Astrocyte (in vitro differentiated cells and primary cell): ENCODE measurements around the gene CALU. TPM values are rescaled to one million over a fixed set of nuclear protein-coding genes. Genes with fewer than 3 reads are reported as not detected.

ENCODE experiments used
- DNase-seq: peaks from one replicate; pipeline ENCODE4 v3.0.0-alpha.2; 2010; ENCODE audit warnings: low read depth
- FAIRE-seq: peaks from 2 replicates; lab custom pipeline; 2011; peaks lifted over from hg19 to GRCh38; lab: Jason Lieb, UNC
- H2AFZ ChIP-seq: 2 replicates; pipeline ENCODE4 v1.6.0; 2012; ENCODE audit warnings: low read depth, low read length, inconsistent platforms
- H3K27ac ChIP-seq: 2 replicates; pipeline ENCODE4 v1.5.1; 2011; ENCODE audit warnings: low read depth, low read length, inconsistent platforms
- H3K27me3 ChIP-seq: 2 replicates; pipeline ENCODE4 v1.6.0; 2011; ENCODE audit warnings: low read length, inconsistent platforms; ENCODE audit not compliant: insufficient read depth
- H3K36me3 ChIP-seq: 2 replicates; pipeline ENCODE4 v1.5.1; 2011; ENCODE audit warnings: low read length, inconsistent platforms; ENCODE audit not compliant: insufficient read depth
- H3K4me1 ChIP-seq: 2 replicates; pipeline ENCODE4 v1.5.1; 2011; ENCODE audit warnings: low read length, inconsistent platforms; ENCODE audit not compliant: insufficient read depth
- H3K4me2 ChIP-seq: 2 replicates; pipeline ENCODE4 v1.6.0; 2012; ENCODE audit warnings: low read length, inconsistent platforms
- H3K4me3 ChIP-seq: 2 replicates; pipeline ENCODE4 v1.5.1; 2011; ENCODE audit warnings: low read depth, mild to moderate bottlenecking, low read length, inconsistent platforms; ENCODE audit not compliant: insufficient read depth
- H3K79me2 ChIP-seq: 2 replicates; pipeline ENCODE4 v1.6.0; 2012; ENCODE audit warnings: mild to moderate bottlenecking, low read length, inconsistent platforms; ENCODE audit not compliant: insufficient read depth
- H3K9ac ChIP-seq: 2 replicates; pipeline ENCODE4 v1.6.0; 2012; ENCODE audit warnings: mild to moderate bottlenecking, low read length, inconsistent platforms
- H3K9me3 ChIP-seq: 2 replicates; pipeline ENCODE4 v1.5.1; 2012; ENCODE audit warnings: low read depth, mild to moderate bottlenecking, low read length, inconsistent platforms; ENCODE audit not compliant: insufficient read depth
- H4K20me1 ChIP-seq: 2 replicates; pipeline ENCODE4 v1.6.0; 2012; ENCODE audit warnings: low read length, inconsistent platforms; ENCODE audit not compliant: insufficient read depth
- H3K27ac Mint-ChIP-seq: one replicate; pipeline ENCODE4 v1.8.0; 2021; ENCODE audit warnings: mild to moderate bottlenecking, mixed read lengths; ENCODE audit not compliant: unreplicated experiment
- H3K27me3 Mint-ChIP-seq: one replicate; pipeline ENCODE4 v1.8.0; 2021; ENCODE audit warnings: low read depth, mixed read lengths; ENCODE audit not compliant: unreplicated experiment
- H3K36me3 Mint-ChIP-seq: one replicate; pipeline ENCODE4 v1.8.0; 2021; ENCODE audit warnings: low read depth, mixed read lengths; ENCODE audit not compliant: unreplicated experiment
- H3K4me1 Mint-ChIP-seq: one replicate; pipeline ENCODE4 v1.8.0; 2021; ENCODE audit warnings: low read depth, mixed read lengths; ENCODE audit not compliant: unreplicated experiment
- H3K4me3 Mint-ChIP-seq: one replicate; pipeline ENCODE4 v1.8.0; 2021; ENCODE audit warnings: mild to moderate bottlenecking, moderate library complexity, mixed read lengths; ENCODE audit not compliant: unreplicated experiment
- H3K9me3 Mint-ChIP-seq: one replicate; pipeline ENCODE4 v1.8.0; 2021; ENCODE audit warnings: mild to moderate bottlenecking, mixed read lengths; ENCODE audit not compliant: unreplicated experiment
- EZH2 ChIP-seq: IDR thresholded peaks from 2 replicates; pipeline ENCODE4 v1.6.1; 2012; ENCODE audit warnings: mild to moderate bottlenecking, low read length, inconsistent platforms; ENCODE audit not compliant: insufficient read depth
- total RNA-seq: library from RNA; stranded (reverse); gene quantifications from 2 replicates; pipeline ENCODE4 v1.2.1, GENCODE V29; 2021
- TF ChIP-seq, protein P1 (sequence below): IDR thresholded peaks from 2 replicates; pipeline ENCODE4 v1.5.1; 2011; ENCODE audit warnings: low read depth, mild to moderate bottlenecking, inconsistent platforms, low read length, moderate library complexity; ENCODE audit not compliant: insufficient read depth

Gene CALU
- total RNA-seq, 1 donor from 2014 or later: 670 TPM

DNA sequence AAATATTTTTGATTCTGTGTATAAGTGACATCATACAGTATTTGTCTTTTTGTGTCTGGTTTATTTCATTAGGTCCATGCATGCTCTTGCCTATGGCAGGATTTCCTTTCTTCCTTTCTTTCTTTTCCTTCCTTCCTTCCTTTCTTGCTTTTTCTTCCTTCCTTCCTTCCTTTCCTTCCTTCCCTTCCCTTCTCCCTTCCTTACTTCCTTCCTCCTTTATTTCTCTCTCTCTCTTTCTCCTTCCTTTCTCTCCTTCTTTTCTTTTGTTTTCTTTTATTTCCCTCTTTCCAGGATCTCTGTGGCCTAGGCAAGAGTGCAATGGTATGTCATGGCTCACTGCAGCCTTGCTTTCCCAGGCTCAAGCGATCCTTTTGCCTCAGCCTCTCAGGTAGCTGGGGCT, 31.4 kb upstream of the CALU start:
- H3K4me3 ChIP-seq: no peak overlapping the region
- H3K27ac Mint-ChIP-seq: no peak overlapping the region
- DNase-seq (no peak), FAIRE-seq (no peak)
- no peaks in the 10 kb centered on the region for H4K20me1 ChIP-seq
- H3K79me2 ChIP-seq: no peaks in the 10 kb centered on the region
- no peak overlapping the region for H3K4me3 Mint-ChIP-seq
- H3K36me3 ChIP-seq: no peaks in the 10 kb centered on the region
- H3K9me3 Mint-ChIP-seq: peaks cover 2% of the 10 kb centered on the region
- H2AFZ ChIP-seq: no peak overlapping the region
- H3K9me3 ChIP-seq: no peaks in the 10 kb centered on the region
- peaks cover 24% of the 10 kb centered on the region for H3K4me1 Mint-ChIP-seq
- H3K27me3 ChIP-seq: no peaks in the 10 kb centered on the region
- H3K27ac ChIP-seq: no peak overlapping the region
- H3K36me3 Mint-ChIP-seq: peaks cover 2% of the 10 kb centered on the region
- H3K27me3 Mint-ChIP-seq: no peaks in the 10 kb centered on the region
- no peaks in the 10 kb centered on the region for H3K4me1 ChIP-seq
- no peak overlapping the region for H3K4me2 ChIP-seq
- TF ChIP-seq EZH2: no peak
- TF ChIP-seq, protein P1, sequence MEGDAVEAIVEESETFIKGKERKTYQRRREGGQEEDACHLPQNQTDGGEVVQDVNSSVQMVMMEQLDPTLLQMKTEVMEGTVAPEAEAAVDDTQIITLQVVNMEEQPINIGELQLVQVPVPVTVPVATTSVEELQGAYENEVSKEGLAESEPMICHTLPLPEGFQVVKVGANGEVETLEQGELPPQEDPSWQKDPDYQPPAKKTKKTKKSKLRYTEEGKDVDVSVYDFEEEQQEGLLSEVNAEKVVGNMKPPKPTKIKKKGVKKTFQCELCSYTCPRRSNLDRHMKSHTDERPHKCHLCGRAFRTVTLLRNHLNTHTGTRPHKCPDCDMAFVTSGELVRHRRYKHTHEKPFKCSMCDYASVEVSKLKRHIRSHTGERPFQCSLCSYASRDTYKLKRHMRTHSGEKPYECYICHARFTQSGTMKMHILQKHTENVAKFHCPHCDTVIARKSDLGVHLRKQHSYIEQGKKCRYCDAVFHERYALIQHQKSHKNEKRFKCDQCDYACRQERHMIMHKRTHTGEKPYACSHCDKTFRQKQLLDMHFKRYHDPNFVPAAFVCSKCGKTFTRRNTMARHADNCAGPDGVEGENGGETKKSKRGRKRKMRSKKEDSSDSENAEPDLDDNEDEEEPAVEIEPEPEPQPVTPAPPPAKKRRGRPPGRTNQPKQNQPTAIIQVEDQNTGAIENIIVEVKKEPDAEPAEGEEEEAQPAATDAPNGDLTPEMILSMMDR: no peak
- no peak overlapping the region for H3K9ac ChIP-seq

DNA sequence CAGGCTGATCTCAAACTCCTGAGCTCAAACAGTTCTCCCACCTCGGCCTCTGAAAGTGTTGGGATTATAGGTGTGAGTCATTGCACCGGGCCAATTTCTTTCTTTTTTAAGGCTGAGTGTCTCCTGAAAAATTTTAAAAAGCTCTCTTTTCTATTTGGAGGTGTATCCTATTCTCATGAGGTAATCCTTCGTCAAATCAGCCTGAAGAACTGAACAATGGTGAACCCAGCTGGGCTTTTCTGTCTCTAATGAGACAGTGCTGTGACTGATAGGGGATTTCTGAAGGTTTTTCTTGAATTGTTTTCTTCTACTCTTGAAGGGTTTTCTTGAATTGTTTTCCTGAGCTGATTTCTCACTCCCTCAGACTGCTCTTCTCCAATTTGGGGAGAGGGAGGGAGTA, 30.9 kb upstream of the CALU start:
- Mint-ChIP-seq H3K9me3 (peaks cover 2% of the 10 kb centered on the region), H3K4me3 (no peak overlapping the region)
- no peak overlapping the region for H3K4me2 ChIP-seq

DNA sequence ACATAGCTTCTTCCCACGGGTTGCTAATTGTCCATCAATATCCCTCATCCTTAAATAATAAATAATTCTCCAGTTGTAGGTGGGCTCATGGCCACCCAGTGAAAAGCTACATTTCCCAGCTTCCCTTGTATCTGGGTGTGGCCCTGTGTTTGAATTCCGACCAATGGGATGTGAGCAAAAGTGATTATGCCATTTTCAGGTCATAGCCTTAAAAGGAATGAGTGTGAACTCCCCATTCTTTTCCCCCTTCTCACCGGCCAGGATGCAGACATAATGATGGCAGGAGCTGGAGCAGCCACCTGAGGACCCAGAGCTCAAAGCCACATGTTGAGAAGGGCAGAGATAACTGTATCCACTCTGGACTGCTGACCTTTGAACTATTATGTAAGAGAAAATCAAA, 30.3 kb upstream of the CALU start:
- Histone ChIP-seq H3K27me3 (no peaks in the 10 kb centered on the region), H3K9me3 (no peaks in the 10 kb centered on the region), H3K27ac (no peak overlapping the region), H3K79me2 (no peaks in the 10 kb centered on the region), H3K4me1 (peaks cover 4% of the 10 kb centered on the region), H3K9ac (no peak overlapping the region), H2AFZ (no peak overlapping the region), H4K20me1 (no peaks in the 10 kb centered on the region), H3K36me3 (no peaks in the 10 kb centered on the region), H3K4me2 (no peak overlapping the region), H3K4me3 (no peak overlapping the region)
- Mint-ChIP-seq H3K9me3 (peaks cover 2% of the 10 kb centered on the region), H3K27ac (no peak overlapping the region), H3K4me1 (peaks cover 21% of the 10 kb centered on the region), H3K36me3 (peaks cover 3% of the 10 kb centered on the region), H3K27me3 (no peaks in the 10 kb centered on the region), H3K4me3 (no peak overlapping the region)
- DNase-seq (no peak), FAIRE-seq (no peak)
- TF ChIP-seq, protein P1: no peak
- TF ChIP-seq EZH2: no peak

More for the DNA sequence above, 30.9 kb upstream of the CALU start:
- Histone ChIP-seq H3K27me3 (no peaks in the 10 kb centered on the region), H3K9ac (no peak overlapping the region), H3K79me2 (no peaks in the 10 kb centered on the region), H3K27ac (no peak overlapping the region), H3K36me3 (no peaks in the 10 kb centered on the region), H3K4me3 (no peak overlapping the region), H3K9me3 (no peaks in the 10 kb centered on the region), H2AFZ (no peak overlapping the region), H4K20me1 (no peaks in the 10 kb centered on the region), H3K4me1 (no peaks in the 10 kb centered on the region)
- TF ChIP-seq EZH2: no peak
- TF ChIP-seq, protein P1: no peak
- Mint-ChIP-seq H3K27me3 (no peaks in the 10 kb centered on the region), H3K4me1 (peaks cover 24% of the 10 kb centered on the region), H3K27ac (peak overlapping the region; percentile 62), H3K36me3 (peaks cover 2% of the 10 kb centered on the region)
- DNase-seq (no peak), FAIRE-seq (no peak)
